ENCODE data around the gene ASIC1. TPM values are rescaled to one million over a fixed set of nuclear protein-coding genes. Genes with fewer than 3 reads are reported as not detected.

ASIC1 gene
- total RNA-seq, 2 experiments from 2014 or later, result 1.5 to 2.8 TPM

DNA sequence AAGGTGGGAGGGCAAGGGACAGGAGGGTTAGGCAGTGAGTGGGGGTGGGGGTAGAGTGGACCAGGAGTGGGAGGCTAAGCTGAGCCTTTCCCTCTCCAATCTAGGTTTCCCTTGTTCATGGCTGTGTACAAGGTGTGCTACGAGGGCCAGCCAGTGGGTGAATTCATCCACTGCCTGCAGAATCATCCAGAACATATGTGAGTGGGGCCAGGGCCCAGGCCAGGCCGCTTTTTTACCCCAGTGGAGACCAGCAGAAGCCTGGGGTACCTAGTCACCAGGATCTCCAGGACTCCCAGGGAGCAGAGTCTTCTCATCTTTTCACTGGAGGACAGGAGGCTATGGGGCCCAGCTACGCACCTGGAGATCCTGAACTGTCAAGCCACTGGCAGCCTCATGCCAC lies 51.9 kb downstream of the ASIC1 start:
- intact Hi-C loops (cut with DNase I, micrococcal nuclease), result no loop called here
- peaks cover 18% of the 10 kb centered on the region for H3K4me1 Mint-ChIP-seq (ENCODE audit: low read depth)
- no peak overlapping the region for H3K4me3 Mint-ChIP-seq
- no peaks in the 10 kb centered on the region for H3K27me3 Mint-ChIP-seq
- no peak overlapping the region for H3K4me3 ChIP-seq (ENCODE audit: low read length)
- H3K9me3 ChIP-seq (ENCODE audit: control insufficient read depth in 1 of 2, insufficient read depth in 1 of 2, low read length in 2 of 2), result no peaks in the 10 kb centered on the region
- H3K9me3 Mint-ChIP-seq, result no peaks in the 10 kb centered on the region
- no peak overlapping the region for H3K27ac ChIP-seq (ENCODE audit: low read depth in 1 of 2, low read length in 2 of 2)
- POLR2A ChIA-PET, result interaction anchor here (3.8 kb wide), 1 partner anchor 23 kb away, joined by 127 read pairs; the partner anchor contains the start of gene SMARCD1
- no peak for ATAC-seq (ENCODE audit: poor library complexity)
- no peak for DNase-seq
- peaks cover 16% of the 10 kb centered on the region for H3K36me3 Mint-ChIP-seq (ENCODE audit: low read depth)
- H3K4me1 ChIP-seq (ENCODE audit: insufficient read depth, low read length), result peaks cover 30% of the 10 kb centered on the region
- CTCF ChIA-PET, result interaction anchor here (0.9 kb wide), 1 partner anchor 20 kb away, joined by 4 read pairs; no protein-coding TSS in a partner anchor
- H3K27me3 ChIP-seq (ENCODE audit: control insufficient read depth in 1 of 2, insufficient read depth in 2 of 2, low read length in 2 of 2), result no peaks in the 10 kb centered on the region
- H3K36me3 ChIP-seq (ENCODE audit: insufficient read depth, low read length), result no peaks in the 10 kb centered on the region
- TF ChIP-seq CTCF (IDR thresholded peaks at IDR 0.05), result no peak
- no peak overlapping the region for H3K27ac Mint-ChIP-seq

DNA sequence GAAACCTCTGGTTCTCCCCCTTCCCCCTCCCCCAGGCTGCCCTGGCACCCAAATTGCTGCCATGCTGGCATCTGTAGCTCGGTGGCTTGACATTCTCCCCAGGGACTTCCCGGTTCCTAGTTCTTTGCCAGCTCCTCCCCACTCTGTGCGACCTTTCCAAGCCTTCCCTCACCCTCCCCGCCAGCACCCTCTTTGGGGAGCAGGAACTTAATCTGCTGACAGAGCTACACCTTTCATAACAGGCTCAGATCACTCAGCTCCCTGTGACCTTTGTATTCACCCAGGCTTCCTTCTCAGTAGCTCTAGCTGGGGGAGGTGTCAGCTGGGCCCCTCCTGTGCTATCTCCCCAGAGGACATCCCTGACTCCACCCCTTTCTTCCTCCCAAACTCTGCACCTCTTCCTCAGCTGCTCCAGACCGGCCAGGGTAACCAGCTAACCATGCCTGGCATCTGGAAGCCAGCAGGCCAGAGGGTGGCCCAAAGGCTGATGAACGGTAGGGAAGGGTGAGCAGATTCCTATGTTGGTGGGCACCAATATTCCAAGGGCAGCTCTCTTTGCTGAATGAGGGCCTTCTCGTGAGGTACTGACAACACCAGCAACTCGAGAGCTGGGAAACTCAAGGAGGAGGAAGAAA lies 52.8 kb downstream of the ASIC1 start:
- no peaks in the 10 kb centered on the region for H3K9me3 Mint-ChIP-seq
- no peaks in the 10 kb centered on the region for H3K27me3 Mint-ChIP-seq
- DNase-seq (peak in 1 of 14 experiments; percentile 31), ATAC-seq (ENCODE audit: poor library complexity) (no peak)
- Histone ChIP-seq H3K27me3 (ENCODE audit: control insufficient read depth in 1 of 2, insufficient read depth in 2 of 2, low read length in 2 of 2) (no peaks in the 10 kb centered on the region), H3K36me3 (ENCODE audit: insufficient read depth, low read length) (peaks cover under 1% of the 10 kb centered on the region), H3K27ac (ENCODE audit: low read depth in 1 of 2, low read length in 2 of 2) (peak overlapping the region in 1 of 2 donors; percentile 0), H3K4me3 (ENCODE audit: low read length) (no peak overlapping the region), H3K4me1 (ENCODE audit: insufficient read depth, low read length) (peaks cover 38% of the 10 kb centered on the region), H3K9me3 (ENCODE audit: control insufficient read depth in 1 of 2, insufficient read depth in 1 of 2, low read length in 2 of 2) (no peaks in the 10 kb centered on the region)
- no peak for TF ChIP-seq CTCF (IDR thresholded peaks at IDR 0.05)
- ChIA-PET CTCF (interaction anchor here (0.8 to 4.2 kb wide), 13 partner anchors 7 to 143 kb away, joined by 3 to 83 read pairs (median 4); partner anchors contain the start of genes CERS5 and SMARCD1), POLR2A (interaction anchor here (1.5 to 3.8 kb wide), 6 partner anchors 17 to 369 kb away, joined by 4 to 127 read pairs (median 28); partner anchors contain the start of genes CERS5, SMARCD1 and TMBIM6)
- no peak overlapping the region for H3K27ac Mint-ChIP-seq
- H3K36me3 Mint-ChIP-seq (ENCODE audit: low read depth), result peaks cover 21% of the 10 kb centered on the region
- intact Hi-C loops (cut with DNase I, micrococcal nuclease), result loop anchor here (2.0 to 10.0 kb wide), 3 partner anchors 25 to 175 kb away; partner anchors contain the start of genes LIMA1 (in 1 of the 2) and SMARCD1 (in 1 of the 2)
- H3K4me3 Mint-ChIP-seq, result no peak overlapping the region
- H3K4me1 Mint-ChIP-seq (ENCODE audit: low read depth), result peaks cover 23% of the 10 kb centered on the region

GRCh38 chr12:50110762-50111351 lies 53.5 kb downstream of the ASIC1 start:
- peaks cover 27% of the 10 kb centered on the region for H3K36me3 Mint-ChIP-seq (ENCODE audit: low read depth)
- H3K4me3 Mint-ChIP-seq, result peak overlapping the region; percentile 95
- no peak for DNase-seq
- peaks cover 29% of the 10 kb centered on the region for H3K4me1 Mint-ChIP-seq (ENCODE audit: low read depth)
- H3K27me3 ChIP-seq (ENCODE audit: control insufficient read depth in 1 of 2, insufficient read depth in 2 of 2, low read length in 2 of 2), result no peaks in the 10 kb centered on the region
- H3K4me1 ChIP-seq (ENCODE audit: insufficient read depth, low read length), result peaks cover 44% of the 10 kb centered on the region
- intact Hi-C loops (cut with DNase I, micrococcal nuclease), result loop anchor here (1.0 to 10.0 kb wide), 5 partner anchors 25 to 174 kb away; partner anchors contain the start of genes LIMA1 (in 1 of the 2) and SMARCD1 (in 1 of the 2)
- ChIA-PET POLR2A (interaction anchor here (0.9 to 3.8 kb wide), 17 partner anchors 8 to 980 kb away, joined by 4 to 127 read pairs (median 16); partner anchors contain the start of genes ATF1, CERS5, GPD1 and LARP4), CTCF (interaction anchor here (0.5 to 4.2 kb wide), 34 partner anchors 8 to 1297 kb away, joined by 3 to 83 read pairs (median 5); partner anchors contain the start of genes CERS5, PRPF40B, RACGAP1 and SMARCD1)
- H3K27me3 Mint-ChIP-seq, result no peaks in the 10 kb centered on the region
- H3K4me3 ChIP-seq (ENCODE audit: low read length), result peak overlapping the region; percentile 48
- peak overlapping the region; percentile 0 to 36 for H3K27ac ChIP-seq (ENCODE audit: low read depth in 1 of 2, low read length in 2 of 2)
- peak overlapping the region; percentile 96 for H3K27ac Mint-ChIP-seq
- H3K9me3 Mint-ChIP-seq, result no peaks in the 10 kb centered on the region
- no peak for TF ChIP-seq CTCF (IDR thresholded peaks at IDR 0.05)
- H3K9me3 ChIP-seq (ENCODE audit: control insufficient read depth in 1 of 2, insufficient read depth in 1 of 2, low read length in 2 of 2), result no peaks in the 10 kb centered on the region
- peaks cover 6% of the 10 kb centered on the region for H3K36me3 ChIP-seq (ENCODE audit: insufficient read depth, low read length)
- no peak for ATAC-seq (ENCODE audit: poor library complexity)
